HG03139 (cell line): Measurements from ENCODE around the gene KLF12.

Experiments
- ATAC-seq: cut with Tn5 transposase; IDR thresholded peaks from one replicate; pipeline ENCODE4 v1.9.1; 2021; ENCODE audit not compliant: unreplicated experiment

Gene KLF12

GRCh38 chr13:74135326-74136083 is 1.3 kb upstream of the KLF12 start:
- ATAC-seq, result peak; percentile 44

GRCh38 chr13:74134777-74135325 is 647 bp upstream of the KLF12 start:
- peak; percentile 23 for ATAC-seq

GRCh38 chr13:74133657-74134201 is 475 bp downstream of the KLF12 start:
- peak; percentile 36 for ATAC-seq

GRCh38 chr13:74132776-74133656 is 1.2 kb downstream of the KLF12 start:
- ATAC-seq, result no peak

GRCh38 chr13:74132152-74132775 is 1.9 kb downstream of the KLF12 start:
- no peak for ATAC-seq

- ATAC-seq, result no peak
Measured at GRCh38 chr13:74131227-74131626, 3.0 kb downstream of the KLF12 start.

- no peak for ATAC-seq
Measured at GRCh38 chr13:74129500-74130191, 4.6 kb downstream of the KLF12 start.

GRCh38 chr13:74128156-74128767 is 5.9 kb downstream of the KLF12 start:
- ATAC-seq, result no peak

- ATAC-seq, result no peak
Measured at GRCh38 chr13:74118328-74118727, 15.9 kb downstream of the KLF12 start.

- ATAC-seq, result no peak
Measured at GRCh38 chr13:74117207-74117705, 16.9 kb downstream of the KLF12 start.

GRCh38 chr13:74115133-74115532 is 19.1 kb downstream of the KLF12 start:
- ATAC-seq, result no peak

GRCh38 chr13:74114641-74115040 is 19.6 kb downstream of the KLF12 start:
- no peak for ATAC-seq

GRCh38 chr13:74114202-74114601 is 20.0 kb downstream of the KLF12 start:
- ATAC-seq, result no peak

- ATAC-seq, result no peak
Measured at GRCh38 chr13:74111901-74112824, 22.0 kb downstream of the KLF12 start.

- no peak for ATAC-seq
Measured at GRCh38 chr13:74111399-74111798, 22.8 kb downstream of the KLF12 start.

GRCh38 chr13:74110053-74110452 is 24.2 kb downstream of the KLF12 start:
- ATAC-seq, result no peak

- ATAC-seq, result no peak
Measured at GRCh38 chr13:74107598-74107997, 26.6 kb downstream of the KLF12 start.

- ATAC-seq, result no peak
Measured at GRCh38 chr13:74105871-74106270, 28.3 kb downstream of the KLF12 start.
